Measurements from ENCODE around the gene RNF126.

RNF126 gene

GRCh38 chr19:663682-664117 lies 686 bp upstream of the RNF126 start:
- DNase-seq (ENCODE audit: insufficient read length, low spot score) = no peak
- TF ChIP-seq CTCF (IDR thresholded peaks at IDR 0.05; ENCODE audit: insufficient read depth, missing control alignments) = no peak
- FAIRE-seq = no peak

DNA sequence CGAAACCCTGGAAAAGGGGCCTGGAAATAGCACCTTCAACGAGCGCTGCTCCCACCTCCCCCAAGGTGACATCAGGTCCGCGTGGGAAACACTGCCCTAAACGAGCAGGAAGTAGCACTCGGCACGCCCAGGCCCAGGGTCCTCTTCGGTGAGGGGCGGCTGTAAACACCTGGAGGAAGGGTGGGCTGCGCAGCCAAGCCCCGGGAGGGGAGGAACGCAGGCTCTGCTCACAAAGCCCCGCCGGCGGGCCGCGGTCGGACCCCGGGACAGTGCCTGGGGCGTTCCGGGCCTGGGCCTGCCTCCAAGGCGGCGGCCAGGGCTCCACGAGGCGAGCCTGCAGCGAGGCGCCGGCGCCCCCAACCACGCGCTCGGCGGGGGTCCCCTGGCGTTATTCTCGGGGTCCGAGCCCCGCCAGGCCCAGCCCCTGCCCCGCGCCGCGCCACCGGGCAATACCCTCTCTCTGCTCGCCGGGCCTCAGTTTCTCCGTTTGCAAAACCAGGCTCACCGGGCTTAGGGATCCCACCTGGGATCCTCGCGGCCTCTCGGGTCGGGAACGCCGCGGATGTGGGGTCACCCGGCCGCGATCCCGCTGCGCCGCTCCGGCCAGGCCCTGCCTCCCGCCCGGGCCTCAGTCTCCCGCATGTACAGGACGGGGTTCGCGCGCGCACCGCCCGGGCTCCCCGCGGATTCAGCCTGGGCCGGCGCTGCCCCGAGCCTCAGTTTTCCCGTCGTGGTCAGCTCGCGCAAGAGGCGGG lies 630 bp downstream of the RNF126 start:
- FAIRE-seq = no peak
- no peak for DNase-seq (ENCODE audit: insufficient read length, low spot score)
- no peak for TF ChIP-seq CTCF (IDR thresholded peaks at IDR 0.05; ENCODE audit: insufficient read depth, missing control alignments)

DNA sequence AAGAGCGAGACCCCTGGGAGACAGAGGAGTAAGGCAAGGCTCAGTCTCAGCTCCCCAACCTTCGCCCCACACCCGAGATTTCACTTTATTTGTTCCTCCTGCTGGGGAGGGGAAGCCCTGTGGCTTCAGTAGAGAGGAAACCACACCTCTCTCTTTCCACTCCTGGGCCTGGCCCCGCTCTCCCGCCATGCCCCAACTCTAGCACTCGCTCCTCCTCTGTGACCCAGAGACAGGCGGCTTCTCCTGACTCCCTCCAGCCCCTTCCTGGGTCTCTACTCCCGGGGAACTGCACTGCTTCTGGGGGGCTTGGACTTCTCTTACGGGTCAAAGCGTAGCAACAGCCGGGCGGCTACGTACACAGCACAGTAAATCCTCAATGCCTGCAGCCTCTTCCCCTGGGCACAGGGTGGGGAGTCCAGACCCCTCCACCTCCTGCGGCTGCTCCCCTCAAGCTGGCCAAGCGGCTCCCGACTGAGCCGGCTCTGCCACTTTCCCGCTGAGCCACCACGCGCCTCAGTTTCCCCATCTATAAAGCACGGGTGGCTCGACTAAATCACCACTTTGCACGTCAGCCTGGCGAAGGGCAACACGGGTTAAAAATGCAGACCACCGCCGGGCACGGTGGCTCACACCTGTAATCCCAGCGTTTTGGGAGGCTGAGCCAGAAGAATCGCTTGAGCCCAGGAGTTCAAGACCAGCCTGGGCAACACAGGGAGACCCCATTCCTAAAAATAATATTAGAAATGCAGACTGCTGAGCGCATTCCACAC lies 1.4 kb downstream of the RNF126 start:
- FAIRE-seq (no peak), DNase-seq (ENCODE audit: insufficient read length, low spot score) (no peak)
- no peak for TF ChIP-seq CTCF (IDR thresholded peaks at IDR 0.05; ENCODE audit: insufficient read depth, missing control alignments)

DNA sequence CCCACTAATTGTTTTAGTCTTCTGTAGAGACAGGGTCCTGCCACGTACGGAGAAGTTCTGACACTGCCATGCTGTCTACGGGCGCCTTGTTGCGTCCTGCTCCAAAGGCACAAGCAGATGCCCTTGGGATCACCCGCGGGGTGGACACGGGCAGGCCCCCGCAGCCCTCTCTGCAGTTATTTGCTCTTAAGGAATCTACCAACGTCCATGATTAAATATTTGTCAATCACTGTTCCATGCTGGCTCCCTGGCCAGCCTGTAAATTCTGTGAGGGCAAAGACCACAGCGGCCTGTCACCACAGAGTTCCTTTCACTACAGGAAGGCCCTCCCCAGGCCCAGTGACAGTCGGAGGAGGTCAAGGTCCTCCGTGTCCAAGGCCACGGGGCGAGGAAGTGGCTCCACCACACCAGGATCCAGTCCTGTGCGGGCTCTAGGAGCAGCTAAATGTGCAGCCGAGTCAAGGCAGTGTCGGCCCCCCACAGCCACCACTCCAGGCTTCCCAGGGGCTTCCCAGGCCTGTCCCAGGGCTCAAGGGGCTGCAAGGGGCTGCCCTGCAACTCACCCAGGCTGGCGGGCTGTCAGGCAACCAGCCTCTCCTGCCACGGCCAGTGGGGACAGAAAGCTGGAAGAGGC lies 2.1 kb downstream of the RNF126 start:
- TF ChIP-seq CTCF (IDR thresholded peaks at IDR 0.05; ENCODE audit: insufficient read depth, missing control alignments) = no peak
- DNase-seq (ENCODE audit: insufficient read length, low spot score) (no peak), FAIRE-seq (no peak)

- TF ChIP-seq CTCF (IDR thresholded peaks at IDR 0.05; ENCODE audit: insufficient read depth, missing control alignments) = no peak
- FAIRE-seq (no peak), DNase-seq (ENCODE audit: insufficient read length, low spot score) (no peak)
Observed at GRCh38 chr19:658916-659839, 3.8 kb downstream of the RNF126 start.

DNA sequence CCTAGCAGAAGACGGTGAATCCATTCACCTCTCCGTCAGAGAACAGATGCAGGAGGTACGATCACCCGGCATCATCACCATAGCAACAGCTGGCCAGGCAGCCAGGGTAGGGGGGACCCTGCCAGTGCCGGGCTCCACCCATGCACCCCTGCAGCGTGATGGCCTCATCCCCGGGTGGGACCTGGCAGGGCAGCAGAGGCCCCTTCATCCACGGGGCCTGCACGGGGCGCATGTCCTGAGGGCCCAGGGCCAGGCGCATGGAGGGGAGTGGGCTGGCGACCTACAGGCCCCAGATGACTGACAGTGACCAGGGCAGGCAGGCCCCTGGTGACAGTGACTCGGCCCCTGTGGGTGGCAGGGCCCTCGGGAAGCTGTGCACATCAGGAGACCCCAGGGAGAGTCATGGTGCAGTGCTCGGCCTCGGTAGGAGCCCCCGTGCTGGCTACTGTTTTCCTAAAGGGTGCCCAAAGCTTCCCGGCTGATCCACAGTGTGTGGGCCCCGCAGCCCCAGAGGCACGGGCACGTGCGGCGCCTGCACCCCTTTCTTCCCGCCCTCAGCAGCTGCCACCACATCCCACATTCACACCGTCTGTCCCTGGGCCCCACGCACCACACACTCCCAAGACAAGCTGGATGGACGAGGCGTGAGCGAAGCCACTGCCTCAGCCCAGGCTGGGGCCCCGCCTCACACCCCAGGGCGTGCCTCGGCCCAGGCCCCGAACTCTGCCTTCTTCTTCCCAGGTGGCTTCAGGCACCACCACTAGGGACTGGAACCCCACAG lies 4.8 kb downstream of the RNF126 start:
- TF ChIP-seq CTCF (IDR thresholded peaks at IDR 0.05; ENCODE audit: insufficient read depth, missing control alignments) = no peak
- DNase-seq (ENCODE audit: insufficient read length, low spot score) = no peak
- FAIRE-seq = no peak
